Measurements from ENCODE around the gene CABP2.

The CABP2 gene

DNA sequence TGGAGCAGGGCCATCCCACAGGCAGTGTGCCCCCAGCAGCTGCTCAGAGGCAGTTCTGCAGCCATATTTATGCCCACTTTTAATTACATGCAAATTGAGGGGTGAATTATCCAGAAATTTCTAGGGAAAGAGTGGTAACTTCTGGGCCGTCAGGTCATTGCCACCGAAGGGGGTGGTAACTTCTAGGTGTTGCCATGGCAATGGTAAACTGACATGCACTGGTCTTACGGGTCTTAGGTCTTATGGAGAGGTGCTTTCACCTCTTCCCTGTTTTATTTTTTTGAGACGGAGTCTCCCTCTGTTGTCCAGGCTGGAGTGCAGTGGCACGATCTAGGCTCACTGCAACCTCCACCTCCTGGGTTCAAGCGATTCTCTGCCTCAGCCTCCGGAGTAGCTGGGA, 50.4 kb downstream of the CABP2 start:
- DNase-seq (ENCODE audit: low read depth), result no peak

DNA sequence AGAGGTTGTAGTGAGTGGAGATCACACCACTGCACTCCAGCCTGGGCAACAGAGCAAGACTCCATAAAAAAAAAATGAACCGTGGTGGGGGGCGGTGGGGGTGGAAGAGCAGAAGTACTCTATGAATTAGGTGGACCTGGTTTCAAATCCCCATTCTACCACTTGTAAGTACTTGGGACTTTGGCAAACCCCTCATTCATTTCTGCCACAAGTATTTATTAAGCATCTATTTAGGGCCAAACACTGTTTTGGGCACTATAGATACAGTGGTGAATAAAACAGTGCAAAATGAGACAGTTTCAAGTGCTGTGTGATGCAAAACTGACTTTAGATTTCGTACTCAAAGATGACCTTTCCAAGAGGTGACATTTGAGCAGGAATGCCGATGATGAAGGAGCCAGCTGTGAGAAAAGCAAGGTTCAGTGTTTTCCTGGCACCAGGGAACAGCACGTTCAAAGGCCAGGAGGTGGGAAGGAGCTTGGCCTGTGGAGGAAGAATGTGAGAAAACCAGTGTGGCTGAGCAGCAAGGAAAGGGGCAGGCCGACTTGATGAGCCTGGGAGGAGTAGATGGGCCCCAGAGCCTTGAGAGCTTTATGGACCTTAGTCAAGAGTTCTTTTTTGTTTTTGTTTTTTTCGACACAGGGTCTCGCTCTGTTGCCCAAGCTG, 52.8 kb downstream of the CABP2 start:
- DNase-seq (ENCODE audit: low read depth), result no peak

DNA sequence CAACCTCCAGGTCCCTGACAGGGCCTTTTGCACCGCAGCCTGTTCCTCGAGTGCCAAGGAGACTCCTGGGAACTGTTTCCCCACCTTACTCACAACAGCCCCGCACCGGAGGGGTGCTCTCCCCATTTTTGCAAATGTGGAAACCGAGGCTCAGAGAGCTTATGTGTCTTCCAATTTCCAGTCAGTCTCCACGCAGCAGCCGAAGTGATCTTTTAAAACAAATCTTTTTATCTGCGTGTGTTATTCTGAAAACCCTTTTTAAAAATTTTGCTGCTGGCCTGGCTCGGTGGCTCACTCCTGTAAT, 53.8 kb downstream of the CABP2 start:
- DNase-seq (ENCODE audit: low read depth), result no peak

All from stimulated activated CD8-positive, alpha-beta memory T cell treated with anti-CD3 and anti-CD28 coated beads, Interleukin-15, amount 100 ng/mL, for 24 hours (primary cell).